Endothelial cell (in vitro differentiated cells): ENCODE data around the gene ZDHHC13. TPM values are rescaled to one million over a fixed set of nuclear protein-coding genes. Genes with fewer than 3 reads are reported as not detected.

Experiments used
- DNase-seq: peaks from one replicate; pipeline ENCODE4 v3.0.0; 2021; ENCODE audit warnings: low spot score
- H3K27ac Mint-ChIP-seq: one replicate; pipeline ENCODE4 v1.8.0; 2021; ENCODE audit warnings: mixed read lengths, inconsistent platforms; ENCODE audit not compliant: unreplicated experiment
- H3K27me3 Mint-ChIP-seq: one replicate; pipeline ENCODE4 v1.8.0; 2021; ENCODE audit warnings: mild to moderate bottlenecking, moderate library complexity, mixed read lengths, inconsistent platforms; ENCODE audit not compliant: unreplicated experiment
- H3K36me3 Mint-ChIP-seq: one replicate; pipeline ENCODE4 v1.8.0; 2021; ENCODE audit warnings: mild to moderate bottlenecking, low read depth, mixed read lengths, inconsistent platforms; ENCODE audit not compliant: unreplicated experiment
- H3K4me1 Mint-ChIP-seq: one replicate; pipeline ENCODE4 v1.8.0; 2021; ENCODE audit warnings: mild to moderate bottlenecking, mixed read lengths, inconsistent platforms; ENCODE audit not compliant: unreplicated experiment
- H3K4me3 Mint-ChIP-seq: one replicate; pipeline ENCODE4 v1.8.0; 2021; ENCODE audit warnings: mild to moderate bottlenecking, mixed read lengths, inconsistent platforms; ENCODE audit not compliant: unreplicated experiment
- H3K9me3 Mint-ChIP-seq: one replicate; pipeline ENCODE4 v1.8.0; 2021; ENCODE audit warnings: mixed read lengths, inconsistent platforms; ENCODE audit not compliant: unreplicated experiment
- CTCF ChIP-seq: fragments of 200-600 bp; sonication (generic); IDR thresholded peaks from one replicate; pipeline ENCODE4 v1.5.0; 2021; ENCODE audit warnings: antibody characterized with exemption; ENCODE audit not compliant: unreplicated experiment
- total RNA-seq: library from RNA; stranded (reverse); fragmentation: NEBNext Ultra II Directional; extraction: Animal tissue kit (Norgen Biotek cat#: 25700); gene quantifications from one replicate; pipeline ENCODE4 v1.2.1, GENCODE V29; 2021; ENCODE audit not compliant: unreplicated experiment

ZDHHC13 gene
- total RNA-seq, 1 donor from 2014 or later, result 18.2 TPM

- no peak overlapping the region for H3K27ac Mint-ChIP-seq
- no peaks in the 10 kb centered on the region for H3K9me3 Mint-ChIP-seq
- H3K36me3 Mint-ChIP-seq, result no peaks in the 10 kb centered on the region
- no peaks in the 10 kb centered on the region for H3K4me1 Mint-ChIP-seq
- no peak for TF ChIP-seq CTCF
- no peaks in the 10 kb centered on the region for H3K27me3 Mint-ChIP-seq
- H3K4me3 Mint-ChIP-seq, result no peak overlapping the region
- DNase-seq, result no peak
Measured at GRCh38 chr11:19185516-19186052, 68.6 kb downstream of the ZDHHC13 start.

GRCh38 chr11:19187114-19187832 is 70.3 kb downstream of the ZDHHC13 start:
- H3K4me3 Mint-ChIP-seq, result no peak overlapping the region
- no peaks in the 10 kb centered on the region for H3K36me3 Mint-ChIP-seq
- peak overlapping the region; percentile 38 for H3K27ac Mint-ChIP-seq
- no peak for TF ChIP-seq CTCF
- no peak for DNase-seq
- no peaks in the 10 kb centered on the region for H3K27me3 Mint-ChIP-seq
- peaks cover 5% of the 10 kb centered on the region for H3K4me1 Mint-ChIP-seq
- H3K9me3 Mint-ChIP-seq, result no peaks in the 10 kb centered on the region

GRCh38 chr11:19187833-19188258 is 70.9 kb downstream of the ZDHHC13 start:
- no peak for DNase-seq
- Mint-ChIP-seq H3K27me3 (peaks cover 2% of the 10 kb centered on the region), H3K4me1 (peaks cover 5% of the 10 kb centered on the region), H3K36me3 (no peaks in the 10 kb centered on the region), H3K9me3 (no peaks in the 10 kb centered on the region), H3K27ac (no peak overlapping the region), H3K4me3 (no peak overlapping the region)
- TF ChIP-seq CTCF, result no peak

GRCh38 chr11:19191530-19192169 is 74.7 kb downstream of the ZDHHC13 start:
- peaks cover 5% of the 10 kb centered on the region for H3K4me1 Mint-ChIP-seq
- H3K9me3 Mint-ChIP-seq, result no peaks in the 10 kb centered on the region

More at GRCh38 chr11:19191530-19192169, 74.7 kb downstream of the ZDHHC13 start:
- Mint-ChIP-seq H3K4me3 (no peak overlapping the region), H3K27me3 (peaks cover 2% of the 10 kb centered on the region), H3K36me3 (no peaks in the 10 kb centered on the region), H3K27ac (no peak overlapping the region)
- TF ChIP-seq CTCF, result no peak
- no peak for DNase-seq
